SJSA1 (cell line): ENCODE results near the gene RASSF5. TPM values are rescaled to one million over a fixed set of nuclear protein-coding genes. Genes with fewer than 3 reads are reported as not detected.

Experiments
- DNase-seq, 2 experiments: peaks; one replicate each; pipeline ENCODE4 v3.0.0-alpha.2; 2015 to 2020; ENCODE audit warnings: low spot score in 2 of 2, low read depth in 1 of 2
- H3K27ac ChIP-seq: fragments of 250-450 bp; sonication (Bioruptor Pico); 2 replicates; pipeline ENCODE4 v1.5.1; 2020; ENCODE audit warnings: mild to moderate bottlenecking, moderate library complexity
- H3K27me3 ChIP-seq: fragments of 250-450 bp; sonication (Bioruptor Pico); replicated peaks from 2 replicates; pipeline ENCODE4 v1.5.1; 2020; ENCODE audit warnings: mild to moderate bottlenecking, moderate library complexity
- H3K36me3 ChIP-seq: fragments of 250-450 bp; sonication (Bioruptor Pico); 2 replicates; pipeline ENCODE4 v1.5.1; 2020; ENCODE audit warnings: mild to moderate bottlenecking
- H3K4me1 ChIP-seq: fragments of 250-450 bp; sonication (Bioruptor Pico); replicated peaks from 2 replicates; pipeline ENCODE4 v1.6.1; 2021; ENCODE audit warnings: mild to moderate bottlenecking
- H3K4me3 ChIP-seq: fragments of 250-450 bp; sonication (Bioruptor Pico); 2 replicates; pipeline ENCODE4 v1.5.1; 2020; ENCODE audit warnings: mild to moderate bottlenecking
- H3K9me3 ChIP-seq: fragments of 250-450 bp; sonication (Bioruptor Pico); replicated peaks from 2 replicates; pipeline ENCODE4 v1.5.1; 2020; ENCODE audit warnings: mild to moderate bottlenecking
- total RNA-seq: library from RNA; depleted of rRNA; stranded (reverse); fragments of >200 nt; shearing (Covaris generic); gene quantifications from 2 replicates; pipeline ENCODE4 v1.2.3, GENCODE V29; 2014

RASSF5 gene
- total RNA-seq, 1 experiment from 2014 or later, result 2.7 TPM

GRCh38 chr1:206469933-206470691, 37.2 kb upstream of the RASSF5 start, which contains the start of gene IKBKE:
IKBKE (plus strand) TSS chr1:206470476; CDS start chr1:206473228, 2,752 bp downstream.
- H3K4me3 ChIP-seq, result peak within 1 kb of the TSS; percentile 47
- no peak within 1 kb of the TSS for H3K27ac ChIP-seq
- DNase-seq, result peak; percentile 67 to 71
- H3K9me3 ChIP-seq, result no peaks in the 10 kb centered on the region
- H3K36me3 ChIP-seq, result peaks cover 11% of the 10 kb centered on the region
- peaks cover 24% of the 10 kb centered on the region for H3K4me1 ChIP-seq
- no peaks in the 10 kb centered on the region for H3K27me3 ChIP-seq

- Histone ChIP-seq H3K27ac (no peak overlapping the region), H3K36me3 (peaks cover 11% of the 10 kb centered on the region), H3K4me3 (peak overlapping the region; percentile 47), H3K27me3 (no peaks in the 10 kb centered on the region), H3K4me1 (peaks cover 24% of the 10 kb centered on the region), H3K9me3 (no peaks in the 10 kb centered on the region)
- DNase-seq, result peak; percentile 53 to 68
These were observed 36.5 kb upstream of the RASSF5 start for GRCh38 chr1:206470692-206471414.

GRCh38 chr1:206471415-206471801, 35.9 kb upstream of the RASSF5 start:
- H3K9me3 ChIP-seq, result no peaks in the 10 kb centered on the region
- H3K27ac ChIP-seq, result no peak overlapping the region
- no peaks in the 10 kb centered on the region for H3K27me3 ChIP-seq
- peaks cover 24% of the 10 kb centered on the region for H3K4me1 ChIP-seq
- H3K4me3 ChIP-seq, result peak overlapping the region; percentile 47
- H3K36me3 ChIP-seq, result peaks cover 14% of the 10 kb centered on the region
- DNase-seq, result no peak

- Histone ChIP-seq H3K27me3 (no peaks in the 10 kb centered on the region), H3K4me3 (no peak overlapping the region)
These were observed 35.3 kb upstream of the RASSF5 start for GRCh38 chr1:206472024-206472423.

GRCh38 chr1:206472454-206472853, 34.9 kb upstream of the RASSF5 start:
- Histone ChIP-seq H3K4me1 (peaks cover 24% of the 10 kb centered on the region), H3K36me3 (peaks cover 16% of the 10 kb centered on the region), H3K9me3 (no peaks in the 10 kb centered on the region), H3K27me3 (no peaks in the 10 kb centered on the region), H3K27ac (no peak overlapping the region), H3K4me3 (no peak overlapping the region)
- no peak for DNase-seq

More at GRCh38 chr1:206472024-206472423, 35.3 kb upstream of the RASSF5 start:
- Histone ChIP-seq H3K27ac (no peak overlapping the region), H3K4me1 (peaks cover 24% of the 10 kb centered on the region), H3K36me3 (peaks cover 16% of the 10 kb centered on the region), H3K9me3 (no peaks in the 10 kb centered on the region)
- DNase-seq, result no peak

GRCh38 chr1:206472886-206473285, 34.4 kb upstream of the RASSF5 start:
- Histone ChIP-seq H3K4me3 (no peak overlapping the region), H3K36me3 (peaks cover 16% of the 10 kb centered on the region), H3K4me1 (peaks cover 24% of the 10 kb centered on the region), H3K27me3 (no peaks in the 10 kb centered on the region), H3K27ac (no peak overlapping the region), H3K9me3 (no peaks in the 10 kb centered on the region)
- DNase-seq, result no peak

- Histone ChIP-seq H3K4me1 (peaks cover 13% of the 10 kb centered on the region), H3K27me3 (no peaks in the 10 kb centered on the region), H3K4me3 (no peak overlapping the region), H3K9me3 (no peaks in the 10 kb centered on the region), H3K36me3 (peaks cover 34% of the 10 kb centered on the region), H3K27ac (no peak overlapping the region)
- no peak for DNase-seq
These were observed 31.3 kb upstream of the RASSF5 start for GRCh38 chr1:206476058-206476457.

GRCh38 chr1:206476591-206476990, 30.7 kb upstream of the RASSF5 start:
- no peak overlapping the region for H3K4me3 ChIP-seq
- DNase-seq, result no peak
- no peaks in the 10 kb centered on the region for H3K9me3 ChIP-seq
- H3K36me3 ChIP-seq, result peaks cover 35% of the 10 kb centered on the region
- no peak overlapping the region for H3K27ac ChIP-seq
- no peaks in the 10 kb centered on the region for H3K27me3 ChIP-seq
- H3K4me1 ChIP-seq, result peaks cover 12% of the 10 kb centered on the region

- Histone ChIP-seq H3K36me3 (peaks cover 38% of the 10 kb centered on the region), H3K4me1 (peaks cover 9% of the 10 kb centered on the region), H3K9me3 (no peaks in the 10 kb centered on the region), H3K27ac (no peak overlapping the region), H3K4me3 (no peak overlapping the region), H3K27me3 (no peaks in the 10 kb centered on the region)
- no peak for DNase-seq
These were observed 30.2 kb upstream of the RASSF5 start for GRCh38 chr1:206477110-206477509.

GRCh38 chr1:206477581-206478380, 29.6 kb upstream of the RASSF5 start:
- Histone ChIP-seq H3K9me3 (no peaks in the 10 kb centered on the region), H3K36me3 (peaks cover 40% of the 10 kb centered on the region), H3K27me3 (no peaks in the 10 kb centered on the region), H3K4me1 (peaks cover 9% of the 10 kb centered on the region), H3K4me3 (no peak overlapping the region), H3K27ac (no peak overlapping the region)
- DNase-seq, result no peak

- no peak overlapping the region for H3K4me3 ChIP-seq
- peaks cover 9% of the 10 kb centered on the region for H3K4me1 ChIP-seq
- H3K27ac ChIP-seq, result no peak overlapping the region
- H3K36me3 ChIP-seq, result peaks cover 46% of the 10 kb centered on the region
- no peak for DNase-seq
- no peaks in the 10 kb centered on the region for H3K9me3 ChIP-seq
- no peaks in the 10 kb centered on the region for H3K27me3 ChIP-seq
These were observed 28.6 kb upstream of the RASSF5 start for GRCh38 chr1:206478746-206479145.

- H3K36me3 ChIP-seq, result peaks cover 48% of the 10 kb centered on the region
- H3K4me1 ChIP-seq, result peaks cover 9% of the 10 kb centered on the region
- H3K4me3 ChIP-seq, result no peak overlapping the region
- no peaks in the 10 kb centered on the region for H3K27me3 ChIP-seq
- no peak overlapping the region for H3K27ac ChIP-seq
- peak; percentile 48 to 78 for DNase-seq
- H3K9me3 ChIP-seq, result no peaks in the 10 kb centered on the region
These were observed 27.9 kb upstream of the RASSF5 start for GRCh38 chr1:206479183-206480125.

GRCh38 chr1:206480211-206480610, 27.1 kb upstream of the RASSF5 start:
- peaks cover 41% of the 10 kb centered on the region for H3K36me3 ChIP-seq
- peaks cover 9% of the 10 kb centered on the region for H3K4me1 ChIP-seq
- no peaks in the 10 kb centered on the region for H3K27me3 ChIP-seq
- H3K4me3 ChIP-seq, result no peak overlapping the region
- no peaks in the 10 kb centered on the region for H3K9me3 ChIP-seq
- DNase-seq, result no peak
- no peak overlapping the region for H3K27ac ChIP-seq
